Mucosa of descending colon (tissue), 3 donors: Measurements from ENCODE around the gene TAF8. TPM values are rescaled to one million over a fixed set of nuclear protein-coding genes. Genes with fewer than 3 reads are reported as not detected.
A peak's percentile ranks its signal among the peaks of the same experiment; 100 is the strongest.

Source experiments
- ATAC-seq: fragments of 200-7000 bp; cut with Tn5 transposase; one replicate; pipeline ENCODE4 v1.9.1; 2020; ENCODE audit warnings: mild to moderate bottlenecking, moderate library complexity
- DNase-seq, 3 donors: peaks; one replicate each; pipeline ENCODE4 v3.0.0-alpha.2; 2020
- H3K36me3 ChIP-seq: fragments of 200-600 bp; one replicate; pipeline ENCODE4 v1.8.0; 2021; ENCODE audit warnings: low read depth, mild to moderate bottlenecking
- H3K4me1 ChIP-seq: fragments of 200-600 bp; one replicate; pipeline ENCODE4 v1.8.0; 2021; ENCODE audit warnings: low read depth, mild to moderate bottlenecking
- H3K4me3 ChIP-seq: fragments of 200-600 bp; one replicate; pipeline ENCODE4 v1.8.0; 2021; ENCODE audit warnings: mild to moderate bottlenecking
- H3K9me3 ChIP-seq: fragments of 200-600 bp; one replicate; pipeline ENCODE4 v1.8.0; 2021; ENCODE audit warnings: mild to moderate bottlenecking
- intact Hi-C, 2 donors: fragments of 100-400 bp; cut with DNase I in 1 of 2; cut with micrococcal nuclease in 1 of 2; formaldehyde crosslinking; loops; one replicate each; pipeline versions ENCODE4 v1.11.0 to v1.11.1; 2022; cut with DNase I, micrococcal nuclease
- total RNA-seq, 3 donors: library from RNA; stranded (reverse); fragmentation: NEBNext Ultra II Directional in 2 of 3; extraction: Animal tissue kit (Norgen Biotek cat#: 25700) in 2 of 3; gene quantifications; one replicate each; pipeline versions ENCODE4 v1.2.1 to v1.2.4, GENCODE V29; 2021 to 2023
- TF ChIP-seq, protein P1 (sequence below): fragments of 200-600 bp; IDR thresholded peaks from one replicate; pipeline ENCODE4 v1.8.0; 2022; ENCODE audit warnings: antibody characterized with exemption, mild to moderate bottlenecking
- donor health status: DM: no; HTN: no; CAD: no; lungs with moderate emphysema.
- donor health status: DM: no; HTN: no; CAD: no.
- donor health status: DM: no; HTN: yes; CAD: no.

The TAF8 gene
- total RNA-seq, 3 donors from 2014 or later, result 22.1 to 35.2 (median 25.0) TPM

DNA sequence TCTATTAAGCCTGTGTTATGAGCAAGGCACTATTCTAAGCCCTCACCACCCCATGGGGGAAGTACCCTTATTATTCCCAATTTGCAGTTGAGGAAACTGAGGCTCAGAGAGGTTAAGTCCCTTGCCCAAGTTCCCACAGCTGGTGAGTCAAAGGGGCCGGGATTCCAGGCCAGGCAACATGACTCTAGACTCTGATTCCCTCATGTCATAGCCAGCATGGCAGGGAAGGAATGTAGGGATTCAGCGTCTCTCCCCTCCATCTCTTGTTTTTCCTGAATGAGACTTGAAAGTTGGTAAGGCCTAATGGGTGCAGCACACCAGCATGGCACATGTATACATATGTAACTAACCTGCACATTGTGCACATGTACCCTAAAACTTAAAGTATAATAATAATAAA lies 85.4 kb downstream of the TAF8 start:
- no peak for ATAC-seq
- H3K9me3 ChIP-seq, result no peaks in the 10 kb centered on the region
- no peak overlapping the region for H3K4me3 ChIP-seq
- TF ChIP-seq, protein P1, sequence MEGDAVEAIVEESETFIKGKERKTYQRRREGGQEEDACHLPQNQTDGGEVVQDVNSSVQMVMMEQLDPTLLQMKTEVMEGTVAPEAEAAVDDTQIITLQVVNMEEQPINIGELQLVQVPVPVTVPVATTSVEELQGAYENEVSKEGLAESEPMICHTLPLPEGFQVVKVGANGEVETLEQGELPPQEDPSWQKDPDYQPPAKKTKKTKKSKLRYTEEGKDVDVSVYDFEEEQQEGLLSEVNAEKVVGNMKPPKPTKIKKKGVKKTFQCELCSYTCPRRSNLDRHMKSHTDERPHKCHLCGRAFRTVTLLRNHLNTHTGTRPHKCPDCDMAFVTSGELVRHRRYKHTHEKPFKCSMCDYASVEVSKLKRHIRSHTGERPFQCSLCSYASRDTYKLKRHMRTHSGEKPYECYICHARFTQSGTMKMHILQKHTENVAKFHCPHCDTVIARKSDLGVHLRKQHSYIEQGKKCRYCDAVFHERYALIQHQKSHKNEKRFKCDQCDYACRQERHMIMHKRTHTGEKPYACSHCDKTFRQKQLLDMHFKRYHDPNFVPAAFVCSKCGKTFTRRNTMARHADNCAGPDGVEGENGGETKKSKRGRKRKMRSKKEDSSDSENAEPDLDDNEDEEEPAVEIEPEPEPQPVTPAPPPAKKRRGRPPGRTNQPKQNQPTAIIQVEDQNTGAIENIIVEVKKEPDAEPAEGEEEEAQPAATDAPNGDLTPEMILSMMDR, result no peak
- peaks cover 37% of the 10 kb centered on the region for H3K4me1 ChIP-seq
- DNase-seq, result no peak
- intact Hi-C loops, result no loop called here
- H3K36me3 ChIP-seq, result no peaks in the 10 kb centered on the region

DNA sequence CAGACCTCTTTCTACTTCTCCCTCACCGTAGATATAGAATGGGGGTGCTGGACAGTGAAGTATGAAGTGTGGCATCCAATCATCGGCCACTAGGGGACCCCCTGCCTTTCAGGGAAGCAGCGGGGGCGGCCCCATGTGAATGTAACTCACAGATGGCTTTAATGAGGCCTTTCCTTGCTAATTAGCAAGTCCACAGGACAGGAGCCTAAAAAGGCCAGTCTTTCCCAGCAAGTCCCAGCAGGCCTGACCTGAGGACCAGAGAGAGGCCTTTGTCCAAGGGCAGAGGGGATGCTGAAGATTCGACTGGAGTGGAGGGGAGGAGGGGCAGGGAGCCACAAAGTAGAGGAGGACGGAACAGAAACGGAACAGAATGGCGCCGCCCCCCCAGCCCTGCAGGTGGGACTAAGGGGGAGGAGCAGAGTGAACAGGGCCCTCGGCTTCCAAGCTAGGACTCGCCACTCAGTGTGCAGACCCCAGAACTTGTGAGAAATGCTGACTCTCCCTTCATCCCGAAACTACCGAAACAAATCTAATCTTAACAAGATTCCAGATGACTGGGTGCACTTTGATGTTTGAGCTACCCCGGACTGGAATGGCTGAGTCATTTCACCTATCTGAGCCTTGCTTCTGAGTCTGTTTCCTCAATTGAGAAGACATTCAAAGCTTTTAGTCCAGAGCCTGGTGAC lies 86.3 kb downstream of the TAF8 start:
- intact Hi-C loops, result no loop called here
- H3K9me3 ChIP-seq, result no peaks in the 10 kb centered on the region
- ATAC-seq (peak; percentile 58), DNase-seq (no peak)
- TF ChIP-seq, protein P1, result no peak
- H3K4me1 ChIP-seq, result peaks cover 40% of the 10 kb centered on the region
- H3K36me3 ChIP-seq, result no peaks in the 10 kb centered on the region
- no peak overlapping the region for H3K4me3 ChIP-seq

Other genes starting within 250 kb of the TAF8 start
- gene USP49, start 155.1 kb upstream of the TAF8 start, total RNA-seq, result 1 to 10 TPM; 2.8 to 3.7 (median 3.2) TPM
- gene MED20, start 129.4 kb upstream of the TAF8 start, total RNA-seq, result 10 to 100 TPM; 15.5 to 21.2 (median 18.6) TPM
- gene BYSL, start 129.0 kb upstream of the TAF8 start, total RNA-seq, result 10 to 100 TPM in 2 of 3 donors, 1 to 10 TPM in 1; 7.5 to 10.5 (median 10.2) TPM
- 10 to 100 TPM; 51.2 to 69.1 (median 60.0) TPM for gene CCND3, start 108.7 kb upstream of the TAF8 start, total RNA-seq
- 10 to 100 TPM; 22.2 to 67.6 (median 57.6) TPM for gene C6orf132, start 92.1 kb downstream of the TAF8 start, total RNA-seq
- gene GUCA1A, start 122.8 kb downstream of the TAF8 start, total RNA-seq, result not detected
- 1 to 10 TPM in 1 of 3 donors, under 1 TPM in 2; 0.81 to 3.1 (median 0.99) TPM for gene GUCA1B, start 144.4 kb downstream of the TAF8 start, total RNA-seq
- 10 to 100 TPM; 22.2 to 31.7 (median 31.5) TPM for gene MRPS10, start 167.3 kb downstream of the TAF8 start, total RNA-seq